WTC11 (cell line): Measurements from ENCODE around the gene TTC39C. TPM values are rescaled to one million over a fixed set of nuclear protein-coding genes. Genes with fewer than 3 reads are reported as not detected.

Experiments
- ATAC-seq: fragments of 200-7000 bp; cut with Tn5 transposase; 2 replicates; pipeline ENCODE4 v1.10.0; 2021; ENCODE audit warnings: mild to moderate bottlenecking, moderate library complexity
- CTCF ChIA-PET: fragments of 300-600 bp; sonication (Branson Sonifier 250); formaldehyde crosslinking; loops from one replicate; lab custom pipeline; 2021; ENCODE audit warnings: antibody characterized with exemption; lab: Charles Lee
- POLR2A ChIA-PET: fragments of 350-600 bp; sonication (Branson Sonifier 250); formaldehyde crosslinking; loops from one replicate; lab custom pipeline; 2021; ENCODE audit warnings: antibody characterized with exemption; lab: Charles Lee
- DNase-seq: peaks from one replicate; pipeline ENCODE4 v3.0.0; 2021; ENCODE audit warnings: low spot score
- H3K27ac Mint-ChIP-seq: 2 replicates; pipeline ENCODE4 v1.8.0; 2021; ENCODE audit warnings: mixed read lengths
- H3K27me3 Mint-ChIP-seq: 2 replicates; pipeline ENCODE4 v1.8.0; 2021; ENCODE audit warnings: low read depth, mild to moderate bottlenecking, moderate library complexity, mixed read lengths
- H3K36me3 Mint-ChIP-seq: 2 replicates; pipeline ENCODE4 v1.8.0; 2021; ENCODE audit warnings: mixed read lengths
- H3K4me1 Mint-ChIP-seq: 2 replicates; pipeline ENCODE4 v1.8.0; 2022; ENCODE audit warnings: mixed read lengths
- H3K4me3 Mint-ChIP-seq: 2 replicates; pipeline ENCODE4 v1.8.0; 2021; ENCODE audit warnings: mild to moderate bottlenecking, moderate library complexity, mixed read lengths
- H3K9me3 Mint-ChIP-seq: 2 replicates; pipeline ENCODE4 v1.8.0; 2021; ENCODE audit warnings: mixed read lengths
- ATF2 ChIP-seq: sonication (generic); formaldehyde crosslinking; IDR thresholded peaks from 2 replicates; pipeline ENCODE4 v1.8.1; 2022; ENCODE audit warnings: low read depth, missing genetic modification reagents, borderline replicate concordance
- CREB1 ChIP-seq: sonication (generic); formaldehyde crosslinking; IDR thresholded peaks from 2 replicates; pipeline ENCODE4 v1.8.0; 2023; ENCODE audit warnings: mild to moderate bottlenecking, missing genetic modification reagents
- FOXJ3 ChIP-seq: sonication (generic); formaldehyde crosslinking; IDR thresholded peaks from 2 replicates; pipeline ENCODE4 v1.9.0; 2021; ENCODE audit warnings: missing genetic modification reagents, mild to moderate bottlenecking, borderline replicate concordance
- GABPB1 ChIP-seq: sonication (generic); formaldehyde crosslinking; IDR thresholded peaks from 2 replicates; pipeline ENCODE4 v1.8.1; 2023; ENCODE audit warnings: mild to moderate bottlenecking, missing genetic modification reagents
- HMGA2 ChIP-seq: fragments of 250-450 bp; sonication (Bioruptor Pico); IDR thresholded peaks from 2 replicates; pipeline ENCODE4 v1.4.0; 2021; ENCODE audit warnings: mild to moderate bottlenecking, moderate library complexity
- JAZF1 ChIP-seq: fragments of 250-450 bp; sonication (Bioruptor Pico); IDR thresholded peaks from 2 replicates; pipeline ENCODE4 v1.9.0; 2021; ENCODE audit warnings: moderate library complexity, mild to moderate bottlenecking, inconsistent platforms
- JUN ChIP-seq: sonication (generic); formaldehyde crosslinking; IDR thresholded peaks from 2 replicates; pipeline ENCODE4 v1.8.0; 2023; ENCODE audit warnings: mild to moderate bottlenecking, missing genetic modification reagents
- NR2C2 ChIP-seq: sonication (generic); formaldehyde crosslinking; IDR thresholded peaks from 2 replicates; pipeline ENCODE4 v1.8.0; 2022; ENCODE audit warnings: mild to moderate bottlenecking, missing genetic modification reagents
- OVOL2 ChIP-seq: fragments of 250-450 bp; sonication (Bioruptor Pico); IDR thresholded peaks from 2 replicates; pipeline ENCODE4 v1.9.0; 2021; ENCODE audit warnings: mild to moderate bottlenecking, borderline replicate concordance
- SMAD4 ChIP-seq: sonication (generic); formaldehyde crosslinking; IDR thresholded peaks from 2 replicates; pipeline ENCODE4 v1.8.0; 2022; ENCODE audit warnings: mild to moderate bottlenecking, missing genetic modification reagents
- TCF7 ChIP-seq: sonication (generic); formaldehyde crosslinking; IDR thresholded peaks from 2 replicates; pipeline ENCODE4 v1.8.0; 2022; ENCODE audit warnings: mild to moderate bottlenecking, low read depth, missing genetic modification reagents, moderate library complexity
- TEAD1 ChIP-seq: sonication (generic); formaldehyde crosslinking; IDR thresholded peaks from 2 replicates; pipeline ENCODE4 v1.8.0; 2022; ENCODE audit warnings: mild to moderate bottlenecking, missing genetic modification reagents
- ZMAT4 ChIP-seq: fragments of 250-450 bp; sonication (Bioruptor Pico); IDR thresholded peaks from 2 replicates; pipeline ENCODE4 v1.9.0; 2021; ENCODE audit warnings: mild to moderate bottlenecking
- ZNF219 ChIP-seq: sonication (generic); formaldehyde crosslinking; IDR thresholded peaks from 2 replicates; pipeline ENCODE4 v1.8.0; 2023; ENCODE audit warnings: missing genetic modification reagents, mild to moderate bottlenecking, borderline replicate concordance
- ZNF263 ChIP-seq: sonication (generic); formaldehyde crosslinking; IDR thresholded peaks from 2 replicates; pipeline ENCODE4 v1.8.1; 2022; ENCODE audit warnings: low read depth, mild to moderate bottlenecking, moderate library complexity, missing genetic modification reagents
- ZNF416 ChIP-seq: fragments of 250-450 bp; sonication (Bioruptor Pico); IDR thresholded peaks from 2 replicates; pipeline ENCODE4 v1.9.0; 2021; ENCODE audit warnings: mild to moderate bottlenecking, inconsistent platforms
- ZNF671 ChIP-seq: fragments of 250-450 bp; sonication (Bioruptor Pico); IDR thresholded peaks from 2 replicates; pipeline ENCODE4 v1.8.0; 2021; ENCODE audit warnings: mild to moderate bottlenecking
- total RNA-seq: library from RNA; stranded (reverse); gene quantifications from 3 replicates; pipeline ENCODE4 v1.2.3, GENCODE V29; 2021
- TF ChIP-seq, protein P1 (sequence below): sonication (generic); formaldehyde crosslinking; IDR thresholded peaks from 2 replicates; pipeline ENCODE4 v1.8.0; 2022; ENCODE audit warnings: missing genetic modification reagents
- TF ChIP-seq, protein P2 (sequence below): sonication (generic); formaldehyde crosslinking; IDR thresholded peaks from 2 replicates; pipeline ENCODE4 v1.8.1; 2023; ENCODE audit warnings: mild to moderate bottlenecking, missing genetic modification reagents, borderline replicate concordance
- TF ChIP-seq, protein P3 (sequence below): sonication (generic); formaldehyde crosslinking; IDR thresholded peaks from 2 replicates; pipeline ENCODE4 v1.8.1; 2022; ENCODE audit warnings: missing genetic modification reagents, borderline replicate concordance

TTC39C gene
- total RNA-seq, 1 experiment from 2014 or later = 57.3 TPM

- TF ChIP-seq, protein P1, sequence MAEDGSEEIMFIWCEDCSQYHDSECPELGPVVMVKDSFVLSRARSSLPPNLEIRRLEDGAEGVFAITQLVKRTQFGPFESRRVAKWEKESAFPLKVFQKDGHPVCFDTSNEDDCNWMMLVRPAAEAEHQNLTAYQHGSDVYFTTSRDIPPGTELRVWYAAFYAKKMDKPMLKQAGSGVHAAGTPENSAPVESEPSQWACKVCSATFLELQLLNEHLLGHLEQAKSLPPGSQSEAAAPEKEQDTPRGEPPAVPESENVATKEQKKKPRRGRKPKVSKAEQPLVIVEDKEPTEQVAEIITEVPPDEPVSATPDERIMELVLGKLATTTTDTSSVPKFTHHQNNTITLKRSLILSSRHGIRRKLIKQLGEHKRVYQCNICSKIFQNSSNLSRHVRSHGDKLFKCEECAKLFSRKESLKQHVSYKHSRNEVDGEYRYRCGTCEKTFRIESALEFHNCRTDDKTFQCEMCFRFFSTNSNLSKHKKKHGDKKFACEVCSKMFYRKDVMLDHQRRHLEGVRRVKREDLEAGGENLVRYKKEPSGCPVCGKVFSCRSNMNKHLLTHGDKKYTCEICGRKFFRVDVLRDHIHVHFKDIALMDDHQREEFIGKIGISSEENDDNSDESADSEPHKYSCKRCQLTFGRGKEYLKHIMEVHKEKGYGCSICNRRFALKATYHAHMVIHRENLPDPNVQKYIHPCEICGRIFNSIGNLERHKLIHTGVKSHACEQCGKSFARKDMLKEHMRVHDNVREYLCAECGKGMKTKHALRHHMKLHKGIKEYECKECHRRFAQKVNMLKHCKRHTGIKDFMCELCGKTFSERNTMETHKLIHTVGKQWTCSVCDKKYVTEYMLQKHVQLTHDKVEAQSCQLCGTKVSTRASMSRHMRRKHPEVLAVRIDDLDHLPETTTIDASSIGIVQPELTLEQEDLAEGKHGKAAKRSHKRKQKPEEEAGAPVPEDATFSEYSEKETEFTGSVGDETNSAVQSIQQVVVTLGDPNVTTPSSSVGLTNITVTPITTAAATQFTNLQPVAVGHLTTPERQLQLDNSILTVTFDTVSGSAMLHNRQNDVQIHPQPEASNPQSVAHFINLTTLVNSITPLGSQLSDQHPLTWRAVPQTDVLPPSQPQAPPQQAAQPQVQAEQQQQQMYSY = no peak
These were observed 48.7 kb downstream of the TTC39C start (continued) for GRCh38 chr18:24063121-24063731.

DNA sequence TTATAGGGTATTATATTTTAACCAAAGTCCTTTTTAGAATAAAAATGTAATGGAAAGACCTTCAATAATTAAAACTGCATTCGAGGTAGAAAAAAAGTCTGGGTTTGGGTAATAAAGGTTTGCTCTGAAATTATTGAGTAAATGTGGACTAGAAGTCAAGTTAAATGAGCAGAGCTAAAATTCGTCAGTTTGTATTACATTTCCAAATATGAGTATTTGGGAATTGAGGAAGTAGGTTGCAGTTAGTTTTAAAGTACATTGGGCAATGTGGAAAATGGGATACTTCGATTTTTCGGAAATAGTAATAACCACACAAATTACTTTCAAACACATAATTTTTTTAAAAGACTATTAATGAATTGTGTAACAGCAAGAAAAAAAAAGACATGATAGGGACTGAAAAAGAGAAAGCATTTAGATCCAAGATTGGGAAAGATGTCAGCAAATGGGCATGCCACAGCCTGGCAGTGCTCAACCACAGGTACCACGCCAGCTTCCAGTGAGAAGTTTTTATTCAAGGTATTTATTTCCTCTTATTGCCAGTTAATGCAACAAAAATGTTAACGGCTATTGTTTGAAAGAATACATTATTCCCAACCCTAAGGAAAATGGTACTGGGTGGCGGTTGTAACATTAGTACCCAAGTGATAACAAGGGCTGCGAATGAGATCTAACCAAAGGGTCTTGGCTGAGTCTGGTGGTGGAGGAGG is 50.0 kb downstream of the TTC39C start:
- Mint-ChIP-seq H3K27ac (peak overlapping the region; percentile 6; the same call in 1 of the 2 replicates), H3K9me3 (no peaks in the 10 kb centered on the region), H3K27me3 (no peaks in the 10 kb centered on the region), H3K36me3 (peaks cover 13% of the 10 kb centered on the region), H3K4me1 (peaks cover 8% of the 10 kb centered on the region), H3K4me3 (no peak overlapping the region)
- CTCF ChIA-PET = no interaction called here
- ATAC-seq (no peak), DNase-seq (no peak)
- POLR2A ChIA-PET = no interaction called here
- TF ChIP-seq OVOL2 (CRISPR knock-in tag) (no peak), TCF7 (no peak), ZNF263 (CRISPR knock-in tag) (no peak), ZNF671 (CRISPR knock-in tag) (no peak), ATF2 (no peak), SMAD4 (CRISPR knock-in tag) (no peak)
- TF ChIP-seq, protein P2, sequence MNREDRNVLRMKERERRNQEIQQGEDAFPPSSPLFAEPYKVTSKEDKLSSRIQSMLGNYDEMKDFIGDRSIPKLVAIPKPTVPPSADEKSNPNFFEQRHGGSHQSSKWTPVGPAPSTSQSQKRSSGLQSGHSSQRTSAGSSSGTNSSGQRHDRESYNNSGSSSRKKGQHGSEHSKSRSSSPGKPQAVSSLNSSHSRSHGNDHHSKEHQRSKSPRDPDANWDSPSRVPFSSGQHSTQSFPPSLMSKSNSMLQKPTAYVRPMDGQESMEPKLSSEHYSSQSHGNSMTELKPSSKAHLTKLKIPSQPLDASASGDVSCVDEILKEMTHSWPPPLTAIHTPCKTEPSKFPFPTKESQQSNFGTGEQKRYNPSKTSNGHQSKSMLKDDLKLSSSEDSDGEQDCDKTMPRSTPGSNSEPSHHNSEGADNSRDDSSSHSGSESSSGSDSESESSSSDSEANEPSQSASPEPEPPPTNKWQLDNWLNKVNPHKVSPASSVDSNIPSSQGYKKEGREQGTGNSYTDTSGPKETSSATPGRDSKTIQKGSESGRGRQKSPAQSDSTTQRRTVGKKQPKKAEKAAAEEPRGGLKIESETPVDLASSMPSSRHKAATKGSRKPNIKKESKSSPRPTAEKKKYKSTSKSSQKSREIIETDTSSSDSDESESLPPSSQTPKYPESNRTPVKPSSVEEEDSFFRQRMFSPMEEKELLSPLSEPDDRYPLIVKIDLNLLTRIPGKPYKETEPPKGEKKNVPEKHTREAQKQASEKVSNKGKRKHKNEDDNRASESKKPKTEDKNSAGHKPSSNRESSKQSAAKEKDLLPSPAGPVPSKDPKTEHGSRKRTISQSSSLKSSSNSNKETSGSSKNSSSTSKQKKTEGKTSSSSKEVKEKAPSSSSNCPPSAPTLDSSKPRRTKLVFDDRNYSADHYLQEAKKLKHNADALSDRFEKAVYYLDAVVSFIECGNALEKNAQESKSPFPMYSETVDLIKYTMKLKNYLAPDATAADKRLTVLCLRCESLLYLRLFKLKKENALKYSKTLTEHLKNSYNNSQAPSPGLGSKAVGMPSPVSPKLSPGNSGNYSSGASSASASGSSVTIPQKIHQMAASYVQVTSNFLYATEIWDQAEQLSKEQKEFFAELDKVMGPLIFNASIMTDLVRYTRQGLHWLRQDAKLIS (CRISPR knock-in tag) = no peak

DNA sequence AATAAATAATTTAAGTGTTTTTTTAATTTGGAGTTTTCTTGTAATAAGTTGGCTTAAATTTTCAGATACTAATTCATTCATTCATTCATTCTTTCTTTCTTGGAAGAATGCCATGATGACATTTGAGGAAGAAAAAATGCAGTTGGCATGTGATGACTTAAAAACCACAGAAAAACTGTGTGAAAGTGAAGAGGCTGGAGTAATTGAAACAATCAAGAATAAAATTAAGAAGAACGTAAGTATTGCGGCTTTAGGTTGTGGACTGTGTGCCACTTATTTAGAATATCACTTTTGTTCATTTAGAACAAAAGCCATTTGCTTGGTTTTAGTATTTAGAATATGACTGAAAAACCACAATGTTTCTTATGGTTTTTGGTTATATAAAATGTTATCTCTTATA is 51.4 kb downstream of the TTC39C start:
- TF ChIP-seq NR2C2 (no peak), CREB1 (CRISPR knock-in tag) (no peak), ZMAT4 (CRISPR knock-in tag) (no peak), FOXJ3 (CRISPR knock-in tag) (no peak), TEAD1 (no peak), JAZF1 (no peak), ZNF416 (no peak), GABPB1 (CRISPR knock-in tag) (no peak), JUN (CRISPR knock-in tag) (no peak), HMGA2 (no peak), ZNF219 (CRISPR knock-in tag) (no peak)
- TF ChIP-seq, protein P3, sequence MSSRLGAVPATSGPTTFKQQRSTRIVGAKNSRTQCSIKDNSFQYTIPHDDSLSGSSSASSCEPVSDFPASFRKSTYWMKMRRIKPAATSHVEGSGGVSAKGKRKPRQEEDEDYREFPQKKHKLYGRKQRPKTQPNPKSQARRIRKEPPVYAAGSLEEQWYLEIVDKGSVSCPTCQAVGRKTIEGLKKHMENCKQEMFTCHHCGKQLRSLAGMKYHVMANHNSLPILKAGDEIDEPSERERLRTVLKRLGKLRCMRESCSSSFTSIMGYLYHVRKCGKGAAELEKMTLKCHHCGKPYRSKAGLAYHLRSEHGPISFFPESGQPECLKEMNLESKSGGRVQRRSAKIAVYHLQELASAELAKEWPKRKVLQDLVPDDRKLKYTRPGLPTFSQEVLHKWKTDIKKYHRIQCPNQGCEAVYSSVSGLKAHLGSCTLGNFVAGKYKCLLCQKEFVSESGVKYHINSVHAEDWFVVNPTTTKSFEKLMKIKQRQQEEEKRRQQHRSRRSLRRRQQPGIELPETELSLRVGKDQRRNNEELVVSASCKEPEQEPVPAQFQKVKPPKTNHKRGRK = no peak
- DNase-seq = no peak
- ATAC-seq = no peak
- Mint-ChIP-seq H3K9me3 (no peaks in the 10 kb centered on the region), H3K27ac (no peak overlapping the region), H3K4me3 (no peak overlapping the region), H3K4me1 (0 out of 2 replicates have a peak, but pooled peaks cover 3% of the 10 kb centered on the region), H3K27me3 (no peaks in the 10 kb centered on the region), H3K36me3 (peaks cover 13% of the 10 kb centered on the region)
- ChIA-PET CTCF (no interaction called here), POLR2A (no interaction called here)
